Measurements from ENCODE around the gene TSPAN4. TPM values are rescaled to one million over a fixed set of nuclear protein-coding genes. Genes with fewer than 3 reads are reported as not detected.
A peak's percentile ranks its signal among the peaks of the same experiment; 100 is the strongest.

The TSPAN4 gene
- total and polyA plus RNA-seq, 2 of the 13 experiments (the other 11 are each of a cell fraction or from before 2014, with no cell fraction given) = 31.7 to 68.3 TPM

DNA sequence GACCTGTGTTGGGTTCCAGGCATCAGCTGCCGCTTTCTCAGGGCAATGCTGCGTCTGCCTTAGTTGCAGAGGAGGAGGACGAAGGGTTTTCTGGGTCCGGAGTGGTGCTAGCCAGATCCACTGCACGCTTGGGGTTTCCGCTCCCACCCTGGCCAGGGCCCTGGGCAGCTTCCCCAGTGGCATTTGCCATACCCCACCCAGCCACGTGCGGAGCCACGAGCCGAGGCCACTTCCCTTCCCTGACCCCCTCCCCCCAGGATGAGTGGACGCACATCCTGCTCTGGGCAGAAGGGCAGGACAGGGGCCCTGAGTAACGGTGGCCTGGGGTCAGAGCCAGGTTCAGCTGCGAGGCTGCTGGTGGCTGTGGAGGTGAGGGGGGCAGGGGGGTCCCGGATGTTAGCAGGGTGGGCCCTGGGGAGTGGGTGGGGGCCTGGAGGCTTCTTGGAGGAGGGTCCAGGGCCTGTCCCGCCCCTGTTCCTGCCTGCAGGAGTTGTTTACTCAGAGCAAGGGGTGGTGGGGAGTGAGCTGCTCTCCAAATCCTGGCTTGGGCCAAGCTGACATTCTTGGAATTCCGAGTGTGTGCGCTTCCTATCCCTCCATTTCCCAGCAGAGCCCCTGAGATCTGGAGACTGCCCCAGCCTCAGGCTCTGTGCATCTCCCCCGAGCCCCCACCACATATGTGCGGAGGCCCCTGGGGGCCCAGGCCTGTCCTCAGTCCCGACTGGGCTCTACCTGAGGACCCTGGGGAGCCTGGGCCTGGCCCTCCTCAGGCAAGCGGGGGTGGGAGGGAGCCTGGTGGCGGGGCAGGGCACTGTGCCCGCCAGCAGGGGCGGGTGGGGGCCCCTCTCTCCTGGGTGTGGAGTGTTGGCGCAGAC, 1.4 kb downstream of the TSPAN4 start (continued):
- TF ChIP-seq, protein P1, sequence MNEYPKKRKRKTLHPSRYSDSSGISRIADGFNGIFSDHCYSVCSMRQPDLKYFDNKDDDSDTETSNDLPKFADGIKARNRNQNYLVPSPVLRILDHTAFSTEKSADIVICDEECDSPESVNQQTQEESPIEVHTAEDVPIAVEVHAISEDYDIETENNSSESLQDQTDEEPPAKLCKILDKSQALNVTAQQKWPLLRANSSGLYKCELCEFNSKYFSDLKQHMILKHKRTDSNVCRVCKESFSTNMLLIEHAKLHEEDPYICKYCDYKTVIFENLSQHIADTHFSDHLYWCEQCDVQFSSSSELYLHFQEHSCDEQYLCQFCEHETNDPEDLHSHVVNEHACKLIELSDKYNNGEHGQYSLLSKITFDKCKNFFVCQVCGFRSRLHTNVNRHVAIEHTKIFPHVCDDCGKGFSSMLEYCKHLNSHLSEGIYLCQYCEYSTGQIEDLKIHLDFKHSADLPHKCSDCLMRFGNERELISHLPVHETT (CRISPR knock-in tag; conservative IDR thresholded peaks at IDR 0.05) = no peak; the same call in 1 of the 2 replicates
- no peak for TF ChIP-seq TOE1 (CRISPR knock-in tag; IDR thresholded peaks at IDR 0.05)
- no peak for TF ChIP-seq HOXA7 (CRISPR knock-in tag; IDR thresholded peaks at IDR 0.05)
- TF ChIP-seq TBL1XR1 (IDR thresholded peaks at IDR 0.05; ENCODE audit: borderline replicate concordance, low read length, partially characterized antibody) = no peak
- TF ChIP-seq, protein P2, sequence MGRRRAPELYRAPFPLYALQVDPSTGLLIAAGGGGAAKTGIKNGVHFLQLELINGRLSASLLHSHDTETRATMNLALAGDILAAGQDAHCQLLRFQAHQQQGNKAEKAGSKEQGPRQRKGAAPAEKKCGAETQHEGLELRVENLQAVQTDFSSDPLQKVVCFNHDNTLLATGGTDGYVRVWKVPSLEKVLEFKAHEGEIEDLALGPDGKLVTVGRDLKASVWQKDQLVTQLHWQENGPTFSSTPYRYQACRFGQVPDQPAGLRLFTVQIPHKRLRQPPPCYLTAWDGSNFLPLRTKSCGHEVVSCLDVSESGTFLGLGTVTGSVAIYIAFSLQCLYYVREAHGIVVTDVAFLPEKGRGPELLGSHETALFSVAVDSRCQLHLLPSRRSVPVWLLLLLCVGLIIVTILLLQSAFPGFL (CRISPR knock-in tag; IDR thresholded peaks at IDR 0.05) = no peak
- TF ChIP-seq NFIC (IDR thresholded peaks at IDR 0.05; ENCODE audit: low read length) = no peak
- TF ChIP-seq, protein P3, sequence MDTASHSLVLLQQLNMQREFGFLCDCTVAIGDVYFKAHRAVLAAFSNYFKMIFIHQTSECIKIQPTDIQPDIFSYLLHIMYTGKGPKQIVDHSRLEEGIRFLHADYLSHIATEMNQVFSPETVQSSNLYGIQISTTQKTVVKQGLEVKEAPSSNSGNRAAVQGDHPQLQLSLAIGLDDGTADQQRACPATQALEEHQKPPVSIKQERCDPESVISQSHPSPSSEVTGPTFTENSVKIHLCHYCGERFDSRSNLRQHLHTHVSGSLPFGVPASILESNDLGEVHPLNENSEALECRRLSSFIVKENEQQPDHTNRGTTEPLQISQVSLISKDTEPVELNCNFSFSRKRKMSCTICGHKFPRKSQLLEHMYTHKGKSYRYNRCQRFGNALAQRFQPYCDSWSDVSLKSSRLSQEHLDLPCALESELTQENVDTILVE (CRISPR knock-in tag; IDR thresholded peaks at IDR 0.05) = peak; percentile 76; the same call in 1 of the 2 replicates
- TF ChIP-seq, protein P4, sequence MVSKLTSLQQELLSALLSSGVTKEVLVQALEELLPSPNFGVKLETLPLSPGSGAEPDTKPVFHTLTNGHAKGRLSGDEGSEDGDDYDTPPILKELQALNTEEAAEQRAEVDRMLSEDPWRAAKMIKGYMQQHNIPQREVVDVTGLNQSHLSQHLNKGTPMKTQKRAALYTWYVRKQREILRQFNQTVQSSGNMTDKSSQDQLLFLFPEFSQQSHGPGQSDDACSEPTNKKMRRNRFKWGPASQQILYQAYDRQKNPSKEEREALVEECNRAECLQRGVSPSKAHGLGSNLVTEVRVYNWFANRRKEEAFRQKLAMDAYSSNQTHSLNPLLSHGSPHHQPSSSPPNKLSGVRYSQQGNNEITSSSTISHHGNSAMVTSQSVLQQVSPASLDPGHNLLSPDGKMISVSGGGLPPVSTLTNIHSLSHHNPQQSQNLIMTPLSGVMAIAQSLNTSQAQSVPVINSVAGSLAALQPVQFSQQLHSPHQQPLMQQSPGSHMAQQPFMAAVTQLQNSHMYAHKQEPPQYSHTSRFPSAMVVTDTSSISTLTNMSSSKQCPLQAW (CRISPR knock-in tag; IDR thresholded peaks at IDR 0.05) = 0 out of 2 replicates have a peak, but pooled peaks have one; percentile 62
- no peak for TF ChIP-seq MATR3 (CRISPR knock-in tag; IDR thresholded peaks at IDR 0.05)
- no peak for TF ChIP-seq TSC22D2 (CRISPR knock-in tag; IDR thresholded peaks at IDR 0.05; ENCODE audit: borderline replicate concordance)
- TF ChIP-seq MAZ (IDR thresholded peaks at IDR 0.05; ENCODE audit: borderline replicate concordance, low read depth, low read length) = peak; percentile 70; the same call in 1 of the 2 replicates
- peak; percentile 72; the same call in 1 of the 2 replicates for TF ChIP-seq MAZ (CRISPR knock-in tag; IDR thresholded peaks at IDR 0.05; ENCODE audit: low read depth)
- TF ChIP-seq MIER3 (CRISPR knock-in tag; IDR thresholded peaks at IDR 0.05; ENCODE audit: borderline replicate concordance) = peak; percentile 54; the same call in 1 of the 2 replicates
- TF ChIP-seq, protein P5, sequence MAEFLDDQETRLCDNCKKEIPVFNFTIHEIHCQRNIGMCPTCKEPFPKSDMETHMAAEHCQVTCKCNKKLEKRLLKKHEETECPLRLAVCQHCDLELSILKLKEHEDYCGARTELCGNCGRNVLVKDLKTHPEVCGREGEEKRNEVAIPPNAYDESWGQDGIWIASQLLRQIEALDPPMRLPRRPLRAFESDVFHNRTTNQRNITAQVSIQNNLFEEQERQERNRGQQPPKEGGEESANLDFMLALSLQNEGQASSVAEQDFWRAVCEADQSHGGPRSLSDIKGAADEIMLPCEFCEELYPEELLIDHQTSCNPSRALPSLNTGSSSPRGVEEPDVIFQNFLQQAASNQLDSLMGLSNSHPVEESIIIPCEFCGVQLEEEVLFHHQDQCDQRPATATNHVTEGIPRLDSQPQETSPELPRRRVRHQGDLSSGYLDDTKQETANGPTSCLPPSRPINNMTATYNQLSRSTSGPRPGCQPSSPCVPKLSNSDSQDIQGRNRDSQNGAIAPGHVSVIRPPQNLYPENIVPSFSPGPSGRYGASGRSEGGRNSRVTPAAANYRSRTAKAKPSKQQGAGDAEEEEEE (CRISPR knock-in tag; IDR thresholded peaks at IDR 0.05; ENCODE audit: borderline replicate concordance) = peak; percentile 63; the same call in 1 of the 2 replicates
- TF ChIP-seq ZNF550 (CRISPR knock-in tag; IDR thresholded peaks at IDR 0.05; ENCODE audit: borderline replicate concordance) = no peak
- no peak for TF ChIP-seq FOXM1 (CRISPR knock-in tag; IDR thresholded peaks at IDR 0.05)
- TF ChIP-seq FIP1L1 (IDR thresholded peaks at IDR 0.05; ENCODE audit: borderline replicate concordance, insufficient read depth, low read depth, low read length) = no peak
- TF ChIP-seq, protein P6, sequence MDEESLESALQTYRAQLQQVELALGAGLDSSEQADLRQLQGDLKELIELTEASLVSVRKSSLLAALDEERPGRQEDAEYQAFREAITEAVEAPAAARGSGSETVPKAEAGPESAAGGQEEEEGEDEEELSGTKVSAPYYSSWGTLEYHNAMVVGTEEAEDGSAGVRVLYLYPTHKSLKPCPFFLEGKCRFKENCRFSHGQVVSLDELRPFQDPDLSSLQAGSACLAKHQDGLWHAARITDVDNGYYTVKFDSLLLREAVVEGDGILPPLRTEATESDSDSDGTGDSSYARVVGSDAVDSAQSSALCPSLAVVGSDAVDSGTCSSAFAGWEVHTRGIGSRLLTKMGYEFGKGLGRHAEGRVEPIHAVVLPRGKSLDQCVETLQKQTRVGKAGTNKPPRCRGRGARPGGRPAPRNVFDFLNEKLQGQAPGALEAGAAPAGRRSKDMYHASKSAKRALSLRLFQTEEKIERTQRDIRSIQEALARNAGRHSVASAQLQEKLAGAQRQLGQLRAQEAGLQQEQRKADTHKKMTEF (CRISPR knock-in tag; IDR thresholded peaks at IDR 0.05) = peak; percentile 53; the same call in 1 of the 2 replicates
- no peak for TF ChIP-seq CHD2 (IDR thresholded peaks at IDR 0.05; ENCODE audit: low read depth, low read length)
- TF ChIP-seq ZSCAN30 (CRISPR knock-in tag; IDR thresholded peaks at IDR 0.05) = no peak
